GM21515 (cell line): ENCODE data around the gene PTPRM.

Experiments
- ATAC-seq: cut with Tn5 transposase; IDR thresholded peaks from one replicate; pipeline ENCODE4 v1.9.1; 2021; ENCODE audit not compliant: unreplicated experiment

Gene PTPRM

GRCh38 chr18:7598167-7599047, 31.3 kb downstream of the PTPRM start:
- no peak for ATAC-seq

DNA sequence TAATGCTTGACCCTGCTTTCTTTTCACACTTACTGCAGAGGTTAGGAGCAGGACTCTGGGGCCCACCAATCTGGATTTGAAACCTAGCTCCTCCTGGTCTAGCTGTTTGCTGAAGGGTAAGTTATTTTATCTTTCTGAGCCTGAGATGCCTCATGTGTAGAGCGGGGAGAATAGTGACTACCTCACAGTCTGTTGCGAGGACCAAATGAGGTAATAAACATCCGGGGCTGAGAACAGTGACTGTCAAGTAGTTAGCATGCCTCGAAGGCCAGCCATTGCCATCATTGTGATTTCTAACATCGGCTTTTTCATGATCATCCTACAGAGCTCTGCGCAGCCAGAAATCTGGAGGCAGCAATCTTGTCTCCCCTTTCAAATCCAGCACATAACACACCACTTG, 32.9 kb downstream of the PTPRM start:
- ATAC-seq, result no peak

DNA sequence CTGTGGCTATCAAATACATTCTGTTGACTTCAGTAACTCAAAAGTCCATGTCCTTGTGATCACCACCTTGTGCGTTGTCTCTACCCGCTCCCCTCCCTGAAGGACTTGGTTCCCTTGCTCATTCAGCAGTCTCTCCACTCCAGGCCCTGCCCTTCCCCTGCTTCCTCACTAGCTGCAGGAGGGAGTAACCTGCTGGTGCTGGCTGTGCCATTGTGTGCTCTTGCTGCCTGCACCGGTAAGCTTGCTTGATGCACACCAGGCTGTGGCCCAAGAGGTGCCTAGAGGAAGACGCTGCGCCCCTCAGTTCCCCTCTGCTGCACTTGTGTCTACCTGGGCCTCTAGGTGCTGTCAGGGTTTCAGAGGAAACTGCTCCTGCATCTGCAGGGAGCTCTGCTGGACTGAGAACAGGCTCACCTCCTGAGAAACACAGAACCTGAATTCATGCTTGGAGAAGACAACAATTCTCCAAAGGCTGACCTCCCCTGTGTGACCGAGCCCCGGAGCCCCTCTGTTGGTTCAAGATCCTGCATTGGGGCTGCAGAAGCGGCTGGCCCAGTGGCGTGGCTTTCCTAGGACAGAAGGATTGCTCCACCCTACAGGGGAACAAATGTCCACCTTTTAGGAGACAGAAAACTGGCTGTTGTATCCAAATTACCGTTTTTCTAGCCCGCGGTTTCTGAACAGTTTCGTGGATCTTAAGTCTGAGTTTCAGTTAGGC, 33.6 kb downstream of the PTPRM start:
- ATAC-seq, result no peak

DNA sequence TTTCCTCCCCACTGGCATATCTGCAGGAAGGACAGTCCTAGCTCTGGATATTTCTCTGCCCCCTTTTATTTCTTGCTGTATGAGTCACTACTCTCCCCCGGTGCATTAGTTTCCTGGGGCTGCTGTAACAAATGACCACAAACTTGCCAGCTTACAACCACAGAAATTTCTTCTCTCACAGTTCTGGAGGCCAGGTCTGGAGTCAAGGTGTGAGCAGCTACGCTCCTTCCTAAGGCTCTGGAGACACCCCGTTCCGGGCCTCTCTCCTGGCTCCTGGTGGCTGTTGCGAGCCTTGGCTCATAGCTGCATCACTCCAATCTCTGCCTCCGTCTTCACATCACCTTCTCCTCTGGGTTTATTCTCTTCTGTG, 34.1 kb downstream of the PTPRM start:
- ATAC-seq, result no peak

- no peak for ATAC-seq
Measured at GRCh38 chr18:7601936-7602335, 34.8 kb downstream of the PTPRM start.

DNA sequence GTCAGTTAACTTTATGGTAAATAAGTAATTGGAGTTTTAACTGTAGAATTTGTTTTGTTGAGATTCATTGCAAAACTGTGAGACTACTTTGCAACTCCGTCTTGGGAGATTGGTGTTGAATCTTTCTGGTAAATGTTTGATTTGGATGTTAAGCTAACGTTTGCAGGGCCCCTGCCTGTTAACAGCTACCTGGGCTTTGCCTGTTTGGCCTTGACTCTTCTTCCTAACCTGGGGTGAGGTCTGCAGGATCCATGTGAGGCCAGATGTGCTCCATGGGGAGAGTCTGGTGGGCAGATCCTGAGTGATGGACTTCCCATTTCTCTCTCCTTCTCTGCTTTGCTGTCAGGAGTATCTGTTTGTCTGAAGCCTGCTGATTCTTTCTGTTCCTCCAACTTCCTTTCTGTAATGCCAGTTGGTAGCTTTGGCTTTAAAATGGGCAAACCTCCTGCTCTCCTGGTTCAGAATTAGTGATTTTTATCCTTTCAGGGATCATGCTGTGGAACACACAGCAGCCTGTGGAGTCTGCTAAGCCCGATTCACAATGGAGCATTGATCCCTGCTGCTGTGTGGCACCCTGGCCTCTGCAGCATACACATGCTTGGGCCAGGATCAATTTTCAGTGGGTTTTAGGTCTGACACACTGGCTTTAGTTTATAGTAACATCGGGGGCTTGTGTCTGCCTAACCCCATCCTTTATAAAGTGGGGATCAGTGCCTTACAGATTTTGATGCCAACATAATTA, 36.3 kb downstream of the PTPRM start:
- ATAC-seq, result no peak

DNA sequence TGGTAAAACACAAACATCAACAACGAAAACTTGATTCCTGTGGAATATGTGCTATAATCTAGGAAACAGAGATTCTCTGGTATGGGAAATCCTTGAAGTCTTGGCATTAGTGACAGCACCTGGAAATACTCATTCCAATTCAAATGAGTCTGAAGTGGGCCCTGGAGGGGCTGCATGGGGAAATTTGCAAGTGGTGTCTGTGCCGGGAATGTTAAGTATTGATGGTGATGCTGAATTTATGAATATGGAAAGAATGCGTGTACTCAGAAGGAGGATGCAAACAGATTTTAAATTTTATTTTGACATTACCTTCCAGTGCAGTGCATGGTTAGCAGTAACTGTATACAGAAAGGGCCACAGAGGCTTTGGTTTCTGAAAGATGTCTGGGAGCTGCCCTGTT, 37.2 kb downstream of the PTPRM start:
- ATAC-seq, result no peak

DNA sequence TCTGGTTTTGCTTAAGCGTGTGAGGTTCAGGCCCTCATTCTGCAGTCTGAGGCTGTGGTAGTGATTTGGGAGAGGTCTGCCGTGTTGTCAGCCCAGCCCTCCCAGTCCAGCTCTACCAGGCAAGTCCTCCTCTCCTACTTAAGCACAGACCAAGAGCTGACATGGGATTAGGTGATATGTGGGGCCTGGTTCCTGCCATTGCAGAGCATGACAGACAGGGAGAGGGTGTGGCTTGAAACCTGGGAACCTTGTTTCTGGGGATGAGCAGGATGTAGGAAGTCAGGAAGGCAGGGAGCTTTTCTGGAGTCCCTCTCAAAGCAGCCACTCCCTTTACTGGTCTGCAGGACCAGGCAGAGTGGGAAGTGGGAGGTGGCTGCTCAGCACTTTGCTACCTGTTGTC, 38.6 kb downstream of the PTPRM start:
- no peak for ATAC-seq

DNA sequence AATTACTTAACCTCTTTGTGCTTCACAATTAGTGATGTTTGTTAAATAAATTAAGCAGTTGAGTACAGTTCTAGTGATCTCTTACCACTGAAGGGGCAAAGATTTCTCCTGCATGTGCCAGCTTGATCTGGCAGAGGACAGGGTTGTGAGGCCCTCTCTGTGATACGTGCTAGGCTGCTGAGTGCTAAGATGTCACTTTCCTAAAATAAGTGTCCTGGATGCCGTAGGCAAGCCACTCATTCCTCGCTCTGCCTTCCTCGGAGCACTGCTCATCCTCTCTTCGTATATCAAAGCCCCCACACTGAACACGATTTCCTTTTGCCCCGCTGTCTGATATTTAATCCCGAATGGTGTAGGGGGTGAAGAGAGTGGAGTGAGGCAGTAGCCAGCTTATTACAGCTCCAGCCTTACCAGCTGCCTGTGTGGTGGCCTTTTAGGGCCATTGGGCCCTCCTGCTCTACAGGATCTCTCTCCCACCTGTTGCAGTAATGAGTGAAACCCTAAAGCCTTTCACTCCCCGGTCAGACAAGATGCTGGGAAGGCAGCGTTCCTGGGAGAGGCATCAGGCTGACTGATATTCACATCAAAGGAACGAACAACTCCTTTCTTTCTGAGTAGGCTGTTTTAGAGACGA, 40.5 kb downstream of the PTPRM start:
- no peak for ATAC-seq

- ATAC-seq, result no peak
Measured at GRCh38 chr18:7608174-7608550, 41.0 kb downstream of the PTPRM start.

GRCh38 chr18:7608781-7609201, 41.7 kb downstream of the PTPRM start:
- ATAC-seq, result no peak

DNA sequence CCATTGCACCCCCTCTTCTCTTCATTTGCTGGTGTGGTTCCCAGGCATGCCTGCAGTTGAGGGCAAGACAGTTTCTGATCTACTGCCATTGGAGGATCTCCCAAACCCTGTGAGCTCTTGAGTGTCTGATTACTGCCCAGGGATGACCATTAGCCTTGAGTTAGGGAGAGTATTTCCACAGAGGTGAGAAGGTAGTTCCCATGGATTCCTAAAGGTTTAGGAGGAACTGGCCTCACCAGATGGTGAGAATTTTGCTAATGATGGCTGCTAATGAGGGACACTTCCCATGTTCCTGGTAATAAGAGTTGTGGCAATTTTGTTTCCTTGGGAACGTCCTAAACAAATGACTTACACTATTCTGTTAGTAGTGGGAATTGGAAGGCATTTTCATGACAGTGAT, 42.5 kb downstream of the PTPRM start:
- no peak for ATAC-seq

DNA sequence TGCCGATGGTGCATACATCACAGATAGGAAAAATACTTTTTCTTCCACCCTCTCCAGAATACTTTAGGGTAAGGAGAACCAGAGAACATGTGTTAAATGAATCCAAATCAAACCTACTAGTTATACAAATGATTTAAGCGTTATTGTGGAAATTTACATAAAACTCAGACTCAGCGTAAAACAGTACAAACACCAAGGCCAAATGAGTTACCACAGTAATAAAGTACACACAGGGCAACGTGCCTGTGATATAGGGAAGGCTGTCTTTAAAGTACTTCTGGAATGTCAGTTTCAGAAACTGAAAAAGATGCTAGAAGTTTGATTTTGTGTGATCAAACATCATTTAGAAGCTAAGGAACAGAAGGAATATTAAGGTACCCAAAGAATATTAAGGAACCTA, 46.9 kb downstream of the PTPRM start:
- no peak for ATAC-seq

GRCh38 chr18:7615840-7616239, 48.7 kb downstream of the PTPRM start:
- ATAC-seq, result no peak

DNA sequence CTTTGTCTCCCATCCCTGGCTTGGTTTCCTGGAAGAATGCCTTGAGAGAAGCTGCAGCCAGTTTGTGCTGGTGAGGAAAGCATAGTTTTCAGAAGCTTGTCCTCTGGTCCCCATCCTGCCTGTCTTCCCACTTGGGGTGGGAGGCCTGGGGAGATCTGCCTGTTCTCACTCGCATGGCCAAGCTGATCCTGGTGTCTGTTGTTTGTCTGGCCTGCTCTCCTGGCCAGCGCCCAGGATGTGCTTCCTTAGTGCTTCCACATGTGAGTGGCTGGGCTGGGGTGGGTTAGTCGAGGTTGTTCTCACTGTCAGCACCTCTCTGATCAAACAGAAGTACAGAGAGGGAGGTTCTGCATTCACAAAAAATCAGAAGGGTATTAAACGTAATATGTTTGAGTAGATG, 49.5 kb downstream of the PTPRM start:
- no peak for ATAC-seq

- no peak for ATAC-seq
Measured at GRCh38 chr18:7617738-7618422, 50.8 kb downstream of the PTPRM start.

DNA sequence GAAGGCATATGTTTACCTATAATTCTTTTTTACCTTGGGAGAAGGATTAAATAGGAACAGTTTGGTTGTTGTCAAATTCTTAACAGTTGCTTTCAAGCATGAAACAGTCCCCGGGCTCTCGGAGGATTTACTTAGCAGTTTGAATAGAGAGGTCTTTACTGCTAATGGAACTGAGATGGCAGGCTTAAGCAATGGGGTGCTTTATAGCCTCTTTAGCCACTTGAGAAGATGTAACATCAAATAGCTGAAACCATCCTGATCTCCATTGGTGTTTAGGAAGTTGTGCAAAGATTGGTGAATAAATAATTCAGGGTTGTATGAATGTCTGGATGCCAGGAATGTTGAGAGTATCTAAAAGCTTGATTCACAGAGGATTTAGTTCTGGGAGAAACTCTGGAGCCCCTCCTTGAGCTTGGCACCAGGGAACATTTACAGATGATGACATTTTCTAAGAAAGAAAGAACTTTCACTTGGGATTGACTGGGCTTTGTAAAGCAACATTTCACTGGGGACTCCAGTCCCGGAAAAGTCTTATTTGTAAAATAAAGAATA, 51.9 kb downstream of the PTPRM start:
- no peak for ATAC-seq

GRCh38 chr18:7619676-7620075, 52.6 kb downstream of the PTPRM start:
- ATAC-seq, result no peak

GRCh38 chr18:7622721-7623120, 55.6 kb downstream of the PTPRM start:
- ATAC-seq, result no peak

- ATAC-seq, result no peak
Measured at GRCh38 chr18:7623681-7624080, 56.6 kb downstream of the PTPRM start.
